Dermis blood vessel endothelial cell (primary cell): ENCODE data around the gene ZNF534. TPM values are rescaled to one million over a fixed set of nuclear protein-coding genes. Genes with fewer than 3 reads are reported as not detected.
"Not testable (repeated sequence)": the region's sequence is repeated elsewhere in the genome, so short reads cannot be mapped to it uniquely, and the experiment has no call there.

Experiments used
- DNase-seq: peaks from one replicate; pipeline ENCODE4 v3.0.0; 2010
- total RNA-seq: library from RNA; depleted of rRNA; stranded (reverse); fragments of >200 nt; gene quantifications from 2 replicates; pipeline ENCODE4 v1.2.3, GENCODE V29; 2014

The ZNF534 gene
- total RNA-seq: not detected in 2 replicates

- DNase-seq: no peak
Observed at GRCh38 chr19:52428937-52429336, at the start of gene ZNF534. Gene ZNF534 (plus strand): TSS chr19:52429148. CDS start chr19:52431475, 2,327 bp downstream.

GRCh38 chr19:52391135-52391534 is 37.8 kb upstream of the ZNF534 start:
- DNase-seq: no peak

DNA sequence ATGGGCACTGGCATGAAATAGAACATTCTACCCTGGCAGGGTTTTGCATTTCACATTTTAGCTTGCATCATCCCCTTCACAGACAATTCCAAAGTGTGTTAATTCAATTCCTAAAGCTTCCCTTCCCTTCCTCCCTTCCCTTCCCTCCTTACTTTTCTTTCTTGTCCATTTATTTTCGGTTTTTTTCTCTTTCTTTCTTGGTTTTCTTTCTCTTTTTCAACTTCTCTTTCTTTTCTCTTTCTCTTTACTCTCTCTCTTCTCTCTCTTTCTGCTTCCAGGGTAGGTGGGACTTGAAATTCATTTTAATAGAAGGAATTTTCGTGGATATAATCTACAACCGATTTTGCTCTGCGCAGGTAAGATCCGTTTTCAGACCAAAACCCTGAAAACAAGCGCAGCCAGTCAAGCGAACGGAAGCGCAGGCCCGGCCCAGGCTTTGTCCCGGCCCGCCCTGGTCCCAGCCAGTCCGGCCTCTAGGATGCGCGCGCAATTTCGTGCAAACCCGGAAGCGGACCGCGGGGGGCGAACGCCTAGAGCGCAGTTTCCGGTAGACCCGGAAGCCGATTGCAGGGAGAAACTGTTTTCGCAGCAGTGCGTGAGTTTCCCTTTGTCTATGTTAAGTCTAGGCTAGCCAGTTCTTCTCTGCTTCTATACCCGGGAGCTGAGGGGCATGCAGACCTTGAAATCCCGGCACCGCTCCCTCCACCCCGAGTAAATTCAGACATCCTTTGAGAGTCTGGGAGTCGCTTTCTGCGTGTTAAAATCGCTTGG is 31.5 kb upstream of the ZNF534 start, which contains the start of gene ZNF528:
ZNF528 (plus strand) TSS at position 540 of the 771 bp plus-strand sequence. CDS start 4,165 bp downstream, outside the sequence.
- peak; percentile 96 for DNase-seq

- DNase-seq: peak; percentile 38
Observed at GRCh38 chr19:52398081-52398441, 30.9 kb upstream of the ZNF534 start.

DNA sequence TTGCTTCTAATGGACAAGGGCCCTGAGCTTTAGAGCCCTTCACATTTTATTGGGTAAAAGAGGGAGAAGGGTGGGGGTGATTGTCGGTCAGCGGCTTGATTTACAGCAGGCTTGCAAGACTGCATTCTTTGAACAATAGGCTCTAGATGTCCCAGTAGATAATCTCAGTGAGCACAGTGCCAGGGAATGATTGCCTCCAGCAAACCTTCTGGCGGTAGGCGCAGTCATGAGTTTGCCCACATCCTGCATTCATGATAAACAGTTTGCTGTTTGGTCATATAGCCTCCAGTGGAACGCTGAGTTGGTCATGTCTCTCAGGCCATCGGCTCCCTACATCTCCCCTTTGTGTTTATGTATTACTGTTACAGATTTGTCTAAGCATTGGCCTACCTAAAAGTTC is 18.7 kb upstream of the ZNF534 start:
- no peak for DNase-seq

GRCh38 chr19:52415711-52416110 is 13.2 kb upstream of the ZNF534 start:
- no peak for DNase-seq

- no peak for DNase-seq
Observed at GRCh38 chr19:52442179-52442578, 13.2 kb downstream of the ZNF534 start.

DNA sequence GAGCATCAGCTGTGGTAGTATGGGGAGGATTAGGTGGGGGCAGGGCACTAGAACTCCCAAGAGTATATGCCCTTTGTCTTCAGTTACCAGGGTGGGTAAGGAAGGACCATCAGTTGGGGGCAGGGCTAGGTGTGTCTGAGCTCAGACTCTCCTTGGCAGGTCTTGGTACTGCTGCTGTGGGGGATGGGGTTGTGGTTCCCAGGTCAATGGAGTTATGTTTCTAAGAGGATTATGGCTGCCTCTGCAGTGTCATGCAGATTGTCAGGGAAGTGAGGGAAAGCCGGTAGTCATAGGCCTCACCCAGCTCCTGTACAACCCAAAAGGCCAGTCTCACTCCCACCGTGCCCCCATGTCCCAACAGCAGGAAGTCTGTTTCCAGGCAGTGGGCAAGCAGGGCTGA is 15.6 kb downstream of the ZNF534 start:
- DNase-seq: no peak

GRCh38 chr19:52451241-52451640 is 22.3 kb downstream of the ZNF534 start:
- no peak for DNase-seq

DNA sequence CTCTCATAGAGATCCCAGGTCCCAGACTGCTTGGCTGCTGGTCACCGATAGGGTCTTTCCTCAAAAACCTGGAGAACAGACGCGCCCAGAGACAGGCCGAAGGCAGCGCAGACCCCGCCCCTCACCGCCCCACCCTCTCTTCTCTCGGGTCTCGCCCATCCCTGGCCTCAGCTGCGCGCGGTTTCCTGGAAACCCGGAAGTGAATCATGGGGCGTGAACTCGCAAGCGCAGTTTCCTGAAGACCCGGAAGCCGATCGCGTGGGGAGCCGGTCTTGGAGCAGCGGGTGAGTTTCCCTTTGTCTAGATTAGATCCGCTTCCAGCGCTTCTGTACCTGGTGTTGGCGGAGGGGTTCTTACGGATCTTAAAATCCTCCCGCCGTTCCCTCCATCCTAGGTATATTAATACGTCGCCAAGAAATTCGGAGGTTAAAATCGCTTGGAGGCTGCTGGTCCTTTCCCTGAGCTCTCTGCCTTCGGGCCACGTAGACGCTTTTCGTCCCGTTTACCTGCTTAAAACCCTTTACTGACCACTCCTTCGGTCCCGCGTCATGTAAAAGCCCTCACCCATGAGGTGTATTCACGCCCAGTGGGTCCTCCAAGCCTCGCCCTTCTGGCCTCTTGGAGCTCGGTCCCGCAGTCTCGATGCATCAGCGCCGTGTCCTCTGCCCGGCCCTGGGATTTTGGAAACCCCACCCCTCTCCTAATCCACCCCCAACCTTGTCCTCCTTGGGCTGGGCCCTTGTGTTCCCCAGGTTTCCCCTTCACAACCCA is 24.6 kb downstream of the ZNF534 start, which contains the start of gene ZNF578:
ZNF578 (plus strand) TSS at position 230 of the 771 bp plus-strand sequence. CDS start 48,293 bp downstream, outside the sequence.
- DNase-seq: peak; percentile 81

DNA sequence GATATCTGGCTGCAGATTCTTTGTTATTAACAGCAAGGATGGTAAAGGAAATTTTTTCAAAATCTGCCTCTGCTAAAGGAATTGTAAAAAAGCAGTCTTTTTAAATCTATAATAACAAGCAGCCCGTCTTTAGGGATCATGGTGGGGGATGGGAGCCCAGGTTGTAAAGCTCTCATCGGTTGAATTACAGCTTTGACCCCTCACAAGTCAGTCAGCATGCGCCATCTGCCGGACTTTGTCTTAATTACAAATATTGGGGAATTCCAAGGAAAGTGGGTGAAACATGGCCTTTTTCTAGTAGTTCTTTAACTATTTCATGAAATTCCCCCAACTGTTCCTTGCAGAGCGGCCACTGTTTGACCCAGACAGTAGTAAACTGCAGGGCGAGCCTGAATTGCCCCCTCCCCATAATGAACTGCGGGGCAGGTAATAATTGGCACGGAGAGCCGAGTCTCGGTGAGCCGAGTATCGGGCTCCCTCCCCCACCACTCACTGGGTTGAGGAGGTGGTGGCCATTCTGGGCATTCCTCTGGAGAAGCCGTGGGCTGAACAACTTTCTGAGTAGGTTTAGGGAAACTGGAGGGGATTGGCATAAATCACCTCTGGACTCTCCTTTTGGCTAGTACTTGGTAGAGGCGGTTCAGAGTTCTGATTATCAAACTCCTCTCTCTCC is 36.0 kb downstream of the ZNF534 start:
- DNase-seq: no peak

DNA sequence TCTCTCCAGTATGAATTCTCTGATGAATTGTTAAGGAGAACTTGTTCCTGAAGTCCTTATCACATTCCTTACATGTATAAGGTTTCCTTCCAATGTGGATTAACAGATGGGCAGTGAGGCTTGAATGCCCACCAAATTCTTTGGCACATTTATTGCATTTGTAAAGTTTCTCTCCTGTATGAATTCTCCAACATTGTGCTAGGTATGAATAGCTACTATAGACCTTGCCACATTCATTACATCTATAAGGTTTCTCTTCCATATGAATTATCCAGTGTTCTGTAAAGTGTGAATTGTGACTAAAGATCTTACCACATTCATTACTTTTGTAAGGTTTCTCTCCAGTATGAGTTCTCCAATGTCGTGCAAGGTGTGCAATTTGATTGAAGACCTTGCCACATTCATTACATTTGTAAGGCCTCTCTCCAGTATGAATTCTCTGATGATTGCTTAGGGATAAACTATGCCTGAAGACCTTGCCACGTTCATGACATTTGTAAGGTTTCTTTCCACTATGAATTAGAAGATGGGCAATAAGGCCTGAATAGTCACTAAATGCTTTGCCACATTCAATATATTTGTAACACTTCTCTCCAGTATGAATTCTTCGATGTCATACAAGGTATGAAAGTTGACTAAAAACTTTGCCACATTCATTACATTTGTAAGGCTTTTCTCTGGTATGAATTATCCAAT is 44.9 kb downstream of the ZNF534 start:
- DNase-seq: peak; percentile 6

DNA sequence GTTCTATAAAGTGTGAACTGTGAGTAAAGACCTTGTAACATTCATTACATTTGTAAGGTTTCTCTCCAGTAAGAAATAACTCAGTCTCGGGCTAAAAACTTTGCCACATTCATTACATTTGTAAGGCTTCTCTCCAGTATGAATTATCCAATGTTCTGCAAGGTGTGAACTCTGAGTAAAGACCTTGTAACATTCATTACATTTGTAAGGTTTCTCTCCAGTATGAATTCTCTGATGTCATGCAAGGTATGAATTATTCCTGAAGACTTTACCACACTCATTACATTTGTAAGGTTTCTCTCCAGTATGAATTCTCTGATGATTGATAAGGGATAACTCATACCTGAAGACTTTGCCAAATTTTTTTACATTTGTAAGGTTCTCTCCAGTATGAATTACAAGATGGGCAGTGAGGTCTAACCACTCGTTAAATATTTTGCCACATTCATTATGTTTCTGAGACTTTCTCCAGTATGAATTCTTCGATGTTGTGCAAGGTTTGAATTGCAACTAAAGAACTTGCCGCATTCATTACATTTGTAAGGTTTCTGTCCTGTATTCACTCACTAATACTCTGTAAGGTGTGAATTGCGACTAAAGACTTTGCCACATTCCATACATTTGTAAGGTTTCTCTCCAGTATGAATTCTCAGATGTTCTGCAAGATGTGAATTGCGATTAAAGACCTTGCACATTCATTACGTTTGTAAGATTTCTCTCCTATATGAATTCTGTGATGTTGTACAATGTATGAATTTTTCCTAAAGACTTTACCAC is 45.6 kb downstream of the ZNF534 start:
- peak; percentile 5 for DNase-seq

DNA sequence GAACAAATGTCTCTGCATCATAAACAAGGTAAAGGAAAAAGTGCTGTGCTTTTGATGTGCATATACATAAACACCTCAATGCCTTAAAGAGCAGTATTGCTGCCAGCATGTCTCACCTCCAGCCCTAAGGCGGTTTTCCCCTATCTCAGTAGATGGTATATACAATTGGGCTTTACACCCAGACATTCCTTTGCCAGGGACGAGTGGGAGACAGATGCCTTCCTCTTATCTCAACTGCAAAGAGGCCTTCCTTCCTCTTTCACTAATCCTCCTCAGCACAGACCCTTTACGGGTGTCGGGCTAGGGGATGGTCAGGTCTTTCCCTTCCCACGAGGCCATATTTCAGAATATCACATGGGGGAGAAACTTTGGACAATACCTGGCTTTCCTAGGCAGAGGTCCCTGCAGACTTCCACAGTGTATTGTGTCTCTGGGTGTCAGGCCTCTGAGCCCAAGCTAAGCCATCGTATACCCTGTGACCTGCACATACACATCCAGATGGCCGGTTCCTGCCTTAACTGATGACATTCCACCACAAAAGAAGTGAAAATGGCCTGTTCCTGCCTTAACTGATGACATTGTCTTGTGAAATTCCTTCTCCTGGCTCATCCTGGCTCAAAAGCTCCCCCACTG is 55.3 kb downstream of the ZNF534 start:
- DNase-seq: not testable (repeated sequence)

GRCh38 chr19:52485064-52485463 is 56.1 kb downstream of the ZNF534 start:
- DNase-seq: not testable (repeated sequence)

DNA sequence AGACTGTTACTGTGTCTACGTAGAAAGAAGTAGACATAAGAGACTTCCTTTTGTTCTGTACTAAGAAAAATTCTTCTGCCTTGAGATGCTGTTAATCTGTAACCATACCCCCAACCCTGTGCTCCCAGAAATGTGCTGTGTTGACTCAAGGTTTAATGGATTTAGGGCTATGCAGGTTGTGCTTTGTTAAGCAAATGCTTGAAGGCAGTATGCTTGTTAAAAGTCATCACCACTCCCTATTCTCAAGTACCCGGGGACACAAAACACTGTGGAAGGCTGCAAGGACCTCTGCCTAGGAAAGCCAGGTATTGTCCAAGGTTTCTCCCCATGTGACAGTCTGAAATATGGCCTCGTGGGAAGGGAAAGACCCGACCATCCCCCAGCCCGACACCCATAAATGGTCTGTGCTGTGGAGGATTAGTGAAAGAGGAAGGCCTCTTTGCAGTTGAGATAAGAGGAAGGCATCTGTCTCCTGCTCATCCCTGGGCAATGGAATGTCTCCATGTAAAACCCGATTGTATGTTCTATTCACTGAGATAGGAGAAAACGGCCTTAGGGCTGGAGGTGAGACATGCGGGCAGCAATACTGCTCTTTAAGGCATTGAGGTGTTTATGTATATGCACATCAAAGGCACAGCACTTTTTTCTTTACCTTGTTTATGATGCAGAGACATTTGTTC is 56.8 kb downstream of the ZNF534 start:
- not testable (repeated sequence) for DNase-seq

DNA sequence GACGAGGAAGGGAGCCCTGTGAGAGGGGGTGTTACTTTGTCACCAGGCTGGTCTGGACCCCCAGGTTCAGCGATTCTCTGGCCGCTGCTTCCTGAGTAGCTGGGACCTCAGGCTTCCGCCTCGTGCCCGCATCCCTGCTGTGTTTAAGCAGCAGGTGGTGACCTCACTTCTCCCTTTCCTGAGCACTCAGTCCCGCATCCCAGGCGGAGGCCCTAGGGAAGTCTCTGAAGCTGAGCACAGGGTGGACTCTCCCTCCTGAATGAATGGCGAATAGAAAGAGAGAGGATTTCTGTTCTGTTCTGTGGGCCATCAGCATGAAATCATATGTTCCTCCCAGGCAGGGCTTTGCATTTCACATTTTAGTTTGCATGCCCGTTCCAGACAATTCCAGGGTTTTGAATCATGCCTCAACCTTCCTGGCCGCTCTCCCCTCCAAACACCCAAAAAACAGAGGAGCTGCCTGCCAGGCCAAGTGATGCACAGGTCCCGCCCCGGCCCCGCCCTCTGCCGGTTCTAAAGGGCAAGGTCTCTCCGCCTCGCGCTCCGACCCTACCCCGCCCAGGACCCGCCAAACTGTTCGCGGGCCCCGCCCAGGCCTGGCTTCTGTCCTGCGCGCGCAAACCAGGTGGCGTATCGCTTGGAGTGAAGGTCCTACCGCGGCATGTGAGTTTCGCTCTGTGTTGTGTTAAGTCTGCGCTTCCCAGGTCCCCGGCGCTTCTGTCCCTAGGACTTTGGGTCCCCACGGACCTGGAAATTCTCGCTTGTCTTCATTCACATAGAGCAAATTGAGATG is 63.4 kb downstream of the ZNF534 start:
- DNase-seq: no peak

GRCh38 chr19:52492994-52493470 is 64.1 kb downstream of the ZNF534 start:
- peak; percentile 27 for DNase-seq

DNA sequence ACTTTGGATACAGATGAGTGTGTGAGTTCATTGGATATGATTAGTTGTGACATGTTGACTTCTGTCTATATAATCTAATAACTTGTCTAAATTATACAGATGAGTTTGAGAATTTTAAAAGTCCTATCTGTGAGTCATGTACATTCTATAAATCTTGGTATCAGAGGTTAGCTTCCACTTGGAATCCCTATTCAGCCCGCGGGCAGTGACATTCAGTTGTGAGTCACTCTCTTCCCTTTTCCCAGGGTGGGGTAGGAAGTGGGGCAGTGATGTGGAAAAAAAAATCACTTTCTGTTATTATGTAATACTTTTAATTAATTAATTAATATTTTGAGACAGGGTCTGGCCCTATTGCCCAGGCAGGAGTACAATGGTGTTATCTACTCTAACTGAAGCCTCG is 65.6 kb downstream of the ZNF534 start:
- no peak for DNase-seq

DNA sequence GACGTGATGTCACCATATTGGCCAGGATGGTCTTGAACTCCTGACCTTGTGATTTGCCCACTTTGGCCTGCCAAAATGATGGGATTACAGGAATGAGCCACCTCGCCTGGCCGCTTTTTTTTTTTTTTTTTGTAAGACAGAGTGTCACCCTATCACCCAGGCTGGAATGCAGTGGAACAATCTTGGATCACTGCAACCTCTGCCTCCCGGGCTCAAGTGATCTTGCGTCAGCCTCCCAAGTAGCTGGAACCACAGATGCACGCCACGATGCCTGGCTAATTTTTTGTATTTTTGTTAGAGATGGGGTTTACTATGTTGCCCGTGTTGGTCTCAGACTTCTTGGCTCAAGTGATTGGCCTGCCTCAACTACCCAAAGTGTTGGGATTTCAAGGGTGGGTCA is 69.6 kb downstream of the ZNF534 start:
- DNase-seq: no peak
